Stimulated activated CD8-positive, alpha-beta memory T cell treated with anti-CD3 and anti-CD28 coated beads, Interleukin-2, amount 100 ng/mL, for 48 hours (primary cell): ENCODE results near the gene HECA.

ENCODE experiments used
- DNase-seq, 2 donors: peaks; one replicate each; pipeline ENCODE4 v3.0.0-alpha.2; 2020; ENCODE audit warnings: low read depth in 2 of 2

The HECA gene

GRCh38 chr6:139161169-139161568, 26.3 kb downstream of the HECA start:
- no peak for DNase-seq

- DNase-seq = peak; percentile 38 to 40
Observed at GRCh38 chr6:139161817-139162284, 27.0 kb downstream of the HECA start.

- DNase-seq = no peak
Observed at GRCh38 chr6:139164001-139164400, 29.1 kb downstream of the HECA start.

- DNase-seq = no peak
Observed at GRCh38 chr6:139165324-139165723, 30.4 kb downstream of the HECA start.

- no peak for DNase-seq
Observed at GRCh38 chr6:139166238-139166955, 31.5 kb downstream of the HECA start.

GRCh38 chr6:139166956-139167313, 32.1 kb downstream of the HECA start:
- DNase-seq = no peak

GRCh38 chr6:139172151-139172550, 37.3 kb downstream of the HECA start:
- DNase-seq = no peak

- no peak for DNase-seq
Observed at GRCh38 chr6:139172567-139172966, 37.7 kb downstream of the HECA start.

- no peak for DNase-seq
Observed at GRCh38 chr6:139173172-139173571, 38.3 kb downstream of the HECA start.

GRCh38 chr6:139173822-139174221, 38.9 kb downstream of the HECA start:
- no peak for DNase-seq

GRCh38 chr6:139174961-139175360, 40.1 kb downstream of the HECA start:
- no peak for DNase-seq

GRCh38 chr6:139175389-139175948, 40.6 kb downstream of the HECA start:
- DNase-seq = no peak

GRCh38 chr6:139181236-139181635, 46.4 kb downstream of the HECA start:
- DNase-seq = no peak

GRCh38 chr6:139184047-139184446, 49.2 kb downstream of the HECA start:
- no peak for DNase-seq

- DNase-seq = no peak
Observed at GRCh38 chr6:139184459-139184858, 49.6 kb downstream of the HECA start.

- DNase-seq = no peak
Observed at GRCh38 chr6:139186242-139186641, 51.4 kb downstream of the HECA start.

- DNase-seq = no peak
Observed at GRCh38 chr6:139186692-139187091, 51.8 kb downstream of the HECA start.

GRCh38 chr6:139187489-139187888, 52.6 kb downstream of the HECA start:
- no peak for DNase-seq

- DNase-seq = no peak
Observed at GRCh38 chr6:139189665-139190064, 54.8 kb downstream of the HECA start.

- DNase-seq = no peak
Observed at GRCh38 chr6:139194740-139195139, 59.9 kb downstream of the HECA start.

- no peak for DNase-seq
Observed at GRCh38 chr6:139198529-139199288, 63.8 kb downstream of the HECA start.

- DNase-seq = no peak
Observed at GRCh38 chr6:139201378-139201777, 66.5 kb downstream of the HECA start.

- DNase-seq = no peak
Observed at GRCh38 chr6:139204978-139205377, 70.1 kb downstream of the HECA start.
